ENCODE results near the gene COX8C. TPM values are rescaled to one million over a fixed set of nuclear protein-coding genes. Genes with fewer than 3 reads are reported as not detected.
"Not testable (repeated sequence)": the region's sequence is repeated elsewhere in the genome, so short reads cannot be mapped to it uniquely, and the experiment has no call there.

The COX8C gene
- total RNA-seq, 1 donor from 2014 or later: not detected

DNA sequence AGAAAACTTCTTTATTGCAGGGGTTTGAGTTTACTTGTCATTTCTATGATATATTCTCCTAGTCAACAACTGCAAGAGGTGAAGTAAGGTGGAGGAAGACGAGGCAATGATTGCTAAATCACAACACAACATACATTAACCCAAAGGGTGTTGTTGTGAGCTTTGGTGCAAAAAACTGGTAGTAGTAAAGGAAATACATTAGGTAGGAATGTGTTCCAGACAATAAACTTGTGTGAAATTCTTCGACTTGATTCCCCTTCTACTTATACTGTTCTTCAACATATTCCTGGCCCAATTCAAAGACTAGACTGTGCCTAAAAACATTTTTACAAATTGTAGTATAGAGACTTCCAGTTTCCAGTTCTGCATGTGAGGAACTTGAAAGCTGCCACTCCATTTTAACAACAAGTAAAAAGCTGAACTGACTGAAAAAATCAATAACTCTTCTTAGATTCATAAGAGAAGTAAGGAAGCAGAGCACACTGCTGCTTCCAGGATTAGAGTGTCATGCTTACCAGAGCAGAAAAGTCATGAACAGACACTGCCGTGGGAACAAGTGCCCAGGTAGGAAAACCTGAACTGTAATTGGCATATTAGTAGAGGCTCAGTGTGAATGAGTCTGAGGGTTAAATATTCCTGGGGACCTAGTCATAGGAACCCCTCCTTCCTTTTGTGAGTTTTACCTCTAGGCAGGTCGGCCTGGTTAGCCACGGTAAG lies 22.2 kb downstream of the COX8C start:
- no peak for DNase-seq (ENCODE audit: low read depth in 2 of 2)

DNA sequence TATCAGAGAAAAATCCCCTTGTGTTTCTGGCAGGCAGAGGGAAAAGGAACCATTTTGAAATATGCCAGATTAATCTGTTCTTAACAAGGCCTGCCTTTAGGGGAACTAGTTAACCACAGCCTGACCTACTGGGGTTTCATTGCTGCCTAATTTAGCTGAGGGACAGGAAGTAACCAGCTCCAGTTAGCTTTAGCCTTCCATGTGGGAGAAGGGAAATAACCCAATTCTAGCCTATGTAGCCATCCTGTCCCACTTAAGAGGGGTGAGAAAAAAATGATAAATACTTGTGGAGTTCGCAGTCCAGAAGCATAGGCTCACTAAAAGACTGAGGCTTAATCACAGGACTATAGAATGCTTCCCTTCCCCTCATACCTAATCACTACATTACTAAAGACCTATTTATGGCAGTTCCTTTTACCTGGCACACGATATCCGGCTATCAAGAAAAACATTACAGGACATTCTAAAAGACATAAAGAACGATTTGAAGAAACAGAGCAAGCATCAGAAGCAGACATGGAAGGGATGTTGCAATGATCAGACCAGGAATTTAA lies 22.8 kb downstream of the COX8C start:
- DNase-seq (ENCODE audit: low read depth in 2 of 2): no peak

DNA sequence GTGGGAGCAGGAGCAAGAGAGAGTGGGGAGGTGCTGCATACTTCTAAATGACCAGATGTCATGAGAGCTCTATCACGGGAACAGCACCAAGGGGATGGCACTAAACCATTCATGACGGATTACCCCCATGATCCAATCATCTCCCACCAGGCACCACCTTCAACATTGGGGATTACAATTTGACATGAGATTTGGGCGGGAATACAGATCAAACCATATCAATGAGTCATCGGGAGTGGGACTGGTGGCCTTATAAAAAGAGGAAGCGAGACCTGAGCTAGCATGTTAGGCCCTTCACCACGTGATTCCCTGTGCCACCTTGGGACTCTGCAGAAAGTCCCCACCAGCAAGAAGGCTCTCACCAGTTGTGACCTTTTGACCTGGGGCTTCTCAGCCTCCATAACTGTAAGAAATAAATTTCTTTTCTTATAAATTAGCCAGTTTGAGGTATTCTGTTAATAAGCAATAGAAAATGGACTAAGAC lies 28.7 kb downstream of the COX8C start:
- DNase-seq (ENCODE audit: low read depth in 2 of 2): no peak

DNA sequence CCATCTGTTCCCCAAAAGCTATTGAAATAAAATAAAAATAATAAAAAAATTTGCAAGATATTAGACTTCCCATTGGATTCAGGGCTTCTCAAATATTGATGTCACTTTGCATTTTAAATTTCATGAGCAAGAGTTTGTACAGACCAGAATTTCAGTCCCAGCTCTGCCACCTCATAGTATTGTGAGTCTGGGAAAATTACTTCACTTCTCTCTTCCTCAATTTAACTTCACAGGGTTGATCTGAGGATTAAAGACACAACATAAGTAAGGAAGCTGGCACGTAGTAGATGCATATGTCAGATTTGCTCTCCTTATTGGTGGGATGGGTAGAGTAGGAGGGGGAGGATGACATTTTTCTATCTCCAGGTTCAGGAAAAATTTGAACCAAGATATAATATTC lies 32.8 kb downstream of the COX8C start:
- DNase-seq (ENCODE audit: low read depth in 2 of 2): no peak

DNA sequence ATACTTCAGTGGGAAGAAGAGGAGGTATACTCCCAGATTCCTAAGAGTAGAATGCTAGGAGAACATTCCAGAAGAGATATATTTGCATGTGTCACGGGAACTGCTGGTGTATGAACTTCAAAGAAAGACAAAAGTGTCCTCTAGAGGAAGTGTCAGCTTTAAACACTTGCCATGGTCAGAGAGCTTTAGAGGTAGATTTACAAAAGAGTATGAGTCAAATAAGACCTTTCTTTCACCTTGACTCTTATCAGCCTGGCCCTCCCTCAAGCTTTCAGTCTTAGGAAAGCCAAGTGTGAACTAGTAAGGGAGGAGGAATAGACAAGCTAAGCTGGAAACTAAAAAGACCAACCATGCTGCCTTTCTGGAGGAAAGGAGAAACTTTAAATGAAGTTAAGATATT lies 34.7 kb downstream of the COX8C start:
- DNase-seq (ENCODE audit: low read depth in 2 of 2): no peak

DNA sequence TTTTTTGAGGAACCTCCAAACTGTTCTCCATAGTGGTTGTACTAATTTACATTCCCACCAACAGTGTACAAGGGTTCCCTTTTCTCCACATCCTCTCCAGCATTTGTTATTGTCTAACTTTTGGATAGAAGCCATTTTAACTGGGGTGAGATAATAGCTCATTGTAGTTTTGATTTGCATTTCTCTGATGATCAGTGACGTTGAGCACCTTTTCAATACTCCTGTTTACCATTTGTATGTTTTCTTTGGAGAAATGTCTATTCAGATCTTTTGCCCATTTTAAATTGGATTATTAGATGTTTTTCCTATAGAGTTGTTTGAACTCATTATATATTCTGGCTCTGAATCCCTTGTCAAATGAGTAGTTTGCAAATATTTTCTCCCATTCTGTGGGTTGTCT lies 37.3 kb downstream of the COX8C start:
- not testable (repeated sequence) for DNase-seq (ENCODE audit: low read depth in 2 of 2)

DNA sequence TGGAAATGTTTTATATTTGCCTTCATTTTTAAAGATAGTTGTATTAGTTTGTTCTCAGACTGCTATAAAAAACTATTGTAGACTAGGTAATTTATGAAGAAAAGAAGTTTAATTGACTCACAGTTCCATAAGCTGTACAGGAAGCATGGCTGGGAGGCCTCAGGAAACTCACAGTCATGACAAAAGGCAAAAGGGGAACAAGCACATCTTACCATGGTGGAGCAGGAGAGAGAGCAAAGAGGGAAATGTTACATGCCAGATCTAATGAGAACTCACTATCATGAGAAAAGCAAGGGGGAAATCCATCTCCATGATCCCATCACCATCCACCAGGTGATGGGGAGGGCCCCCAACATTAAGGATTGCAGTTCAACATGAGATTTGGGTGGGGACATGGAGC lies 48.2 kb downstream of the COX8C start:
- DNase-seq (ENCODE audit: low read depth in 2 of 2): no peak

DNA sequence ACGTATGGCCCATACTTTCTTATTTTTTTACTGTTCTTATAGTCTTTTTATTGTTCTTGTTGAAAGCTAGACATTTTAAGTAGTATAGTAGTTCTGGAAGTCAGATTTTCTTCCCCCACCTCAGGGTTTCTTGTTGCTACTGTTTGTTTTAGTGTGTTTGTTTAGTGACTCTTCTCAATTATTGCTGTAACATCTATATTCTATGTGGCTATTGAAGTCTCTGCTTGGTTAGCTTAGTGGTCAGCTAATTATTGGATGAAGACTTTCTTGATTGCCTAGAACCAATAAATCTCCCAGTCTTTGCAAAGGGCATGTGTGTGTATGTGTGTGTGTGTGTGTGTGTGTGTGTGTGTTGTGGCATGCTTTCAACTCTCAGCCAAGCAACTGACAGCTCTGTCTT lies 49.5 kb downstream of the COX8C start:
- DNase-seq (ENCODE audit: low read depth in 2 of 2): no peak

Other genes with a start within 250 kb of the COX8C start
- gene ITPK1, start 231.3 kb upstream of the COX8C start, total RNA-seq: 9.6 and 19.5 TPM in 2 replicates
- 19.0 and 34.0 TPM in 2 replicates for gene MOAP1, start 162.3 kb upstream of the COX8C start, total RNA-seq
- 9.9 and 13.8 TPM in 2 replicates for gene LYSET, start 161.9 kb upstream of the COX8C start, total RNA-seq
- gene GON7, start 140.1 kb upstream of the COX8C start, total RNA-seq: 10.1 and 14.6 TPM in 2 replicates
- 38.7 and 49.9 TPM in 2 replicates for gene UBR7, start 139.9 kb upstream of the COX8C start, total RNA-seq
- gene BTBD7, start 14.1 kb upstream of the COX8C start, total RNA-seq: 18.1 and 26.4 TPM in 2 replicates
- gene UNC79, start 83.8 kb downstream of the COX8C start, total RNA-seq: under 0.01 TPM in 1 of 2 replicates, not detected in the other

All from dermis microvascular lymphatic vessel endothelial cell (primary cell).